HG03521 (cell line): ENCODE measurements around the gene C6orf15.
"Not testable (repeated sequence)": the region's sequence is repeated elsewhere in the genome, so short reads cannot be mapped to it uniquely, and the experiment has no call there.

ENCODE experiments used
- ATAC-seq: cut with Tn5 transposase; IDR thresholded peaks from one replicate; pipeline ENCODE4 v1.9.1; 2021; ENCODE audit warnings: mild to moderate bottlenecking, moderate library complexity; ENCODE audit not compliant: unreplicated experiment

C6orf15 gene

DNA sequence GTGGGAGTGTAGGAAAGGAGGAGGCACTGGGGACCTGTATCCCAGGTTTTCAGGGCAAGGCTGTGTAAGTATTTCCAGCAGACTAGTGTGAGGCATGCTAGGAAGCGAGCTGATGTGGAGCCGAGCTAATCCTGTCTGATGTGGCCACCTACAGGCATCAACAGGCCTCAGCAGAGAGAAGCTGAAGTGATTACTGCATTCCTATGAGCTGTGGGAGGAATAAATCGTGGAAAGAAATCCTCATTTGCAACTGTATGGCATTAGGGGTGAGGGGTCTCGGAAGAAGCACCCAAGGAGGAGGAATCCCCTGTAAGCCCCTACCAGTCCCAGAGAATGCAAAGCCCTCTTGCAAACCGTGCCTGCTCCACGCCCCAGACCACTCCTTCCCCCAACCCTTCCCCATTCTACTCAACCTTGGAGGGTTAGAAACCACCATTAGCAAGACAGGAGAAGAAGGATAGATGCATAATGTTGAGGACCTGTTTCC, 41.6 kb downstream of the C6orf15 start:
- ATAC-seq = no peak

DNA sequence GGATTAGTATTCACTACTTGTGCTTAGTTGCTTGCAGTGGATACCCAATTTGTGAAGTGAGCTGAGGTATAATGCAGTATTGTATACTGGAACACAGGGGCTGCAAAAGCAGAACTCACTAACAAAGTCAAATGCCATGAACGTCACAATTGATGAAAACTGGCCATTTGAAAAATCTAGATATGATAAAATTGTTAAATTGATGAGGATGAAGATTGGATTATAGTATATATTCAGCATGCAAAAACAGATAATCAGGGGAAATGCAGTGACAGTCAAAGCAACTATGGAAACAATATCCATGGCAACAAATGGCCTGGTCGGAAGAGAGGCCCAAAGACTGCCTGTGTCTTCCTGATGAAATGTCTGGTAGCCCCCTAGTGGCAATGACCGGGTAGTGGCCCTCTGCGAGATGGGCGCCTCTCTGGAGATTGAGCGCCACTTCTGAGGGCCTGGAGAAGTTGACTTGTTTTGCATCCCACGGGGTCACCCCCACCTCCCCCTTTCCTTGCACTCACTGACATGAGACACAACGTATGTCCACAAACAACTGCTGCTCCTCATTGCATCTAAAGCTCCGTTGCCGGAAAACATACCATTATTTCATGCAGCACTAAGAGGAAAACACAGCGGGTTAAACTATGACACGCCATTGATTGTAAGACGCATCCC, 43.6 kb downstream of the C6orf15 start:
- peak; percentile 51 for ATAC-seq

DNA sequence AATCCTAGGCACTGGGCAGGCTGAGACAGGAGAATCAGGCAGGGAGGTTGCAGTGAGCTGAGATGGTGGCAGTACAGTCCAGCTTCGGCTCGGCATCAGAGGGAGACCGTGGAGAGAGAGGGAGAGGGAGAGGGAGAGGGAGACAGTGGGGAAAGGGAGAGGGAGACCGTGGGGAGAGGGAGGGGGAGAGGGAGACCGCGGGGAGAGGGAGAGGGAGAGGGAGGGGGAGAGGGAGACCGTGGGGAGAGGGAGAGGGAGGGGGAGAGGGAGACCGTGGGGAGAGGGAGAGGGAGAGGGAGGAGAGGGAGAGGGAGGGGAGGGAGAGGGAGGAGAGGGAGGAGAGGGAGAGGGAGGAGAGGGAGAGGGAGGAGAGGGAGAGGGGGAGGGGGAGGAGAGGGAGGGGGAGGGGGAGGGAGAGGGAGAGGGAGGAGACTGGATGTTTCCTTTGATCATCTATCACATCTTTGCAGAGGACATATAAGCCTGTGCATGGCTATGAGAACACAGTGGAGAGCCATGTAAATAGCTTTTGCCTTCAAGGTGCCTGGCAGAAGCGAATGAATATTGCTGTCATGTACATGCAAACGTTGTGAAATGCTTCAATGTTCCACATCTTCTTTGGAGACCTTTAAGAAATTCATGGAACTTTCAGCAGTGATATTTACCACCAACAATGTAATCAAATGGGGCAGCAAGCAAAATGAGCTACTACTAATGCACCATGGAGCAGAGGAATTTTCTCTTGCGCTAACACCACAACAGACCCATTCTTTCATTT, 44.3 kb downstream of the C6orf15 start:
- ATAC-seq = not testable (repeated sequence)

DNA sequence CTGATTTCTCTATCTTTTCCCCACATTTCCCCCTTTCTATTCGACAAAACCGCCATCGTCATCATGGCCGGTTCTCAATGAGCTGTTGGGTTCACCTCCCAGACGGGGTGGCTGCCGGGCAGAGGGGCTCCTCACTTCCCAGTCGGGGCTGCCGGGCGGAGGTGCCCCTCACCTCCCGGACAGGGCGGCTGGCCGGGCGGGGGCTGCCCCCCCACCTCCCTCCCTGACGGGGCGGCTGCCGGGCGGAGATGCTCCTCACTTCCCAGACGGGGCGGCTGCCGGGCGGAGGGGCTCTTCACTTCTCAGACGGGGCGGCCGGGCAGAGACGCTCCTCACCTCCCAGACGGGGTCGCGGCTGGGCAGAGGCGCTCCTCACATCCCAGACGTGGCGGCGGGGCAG, 45.3 kb downstream of the C6orf15 start:
- not testable (repeated sequence) for ATAC-seq

DNA sequence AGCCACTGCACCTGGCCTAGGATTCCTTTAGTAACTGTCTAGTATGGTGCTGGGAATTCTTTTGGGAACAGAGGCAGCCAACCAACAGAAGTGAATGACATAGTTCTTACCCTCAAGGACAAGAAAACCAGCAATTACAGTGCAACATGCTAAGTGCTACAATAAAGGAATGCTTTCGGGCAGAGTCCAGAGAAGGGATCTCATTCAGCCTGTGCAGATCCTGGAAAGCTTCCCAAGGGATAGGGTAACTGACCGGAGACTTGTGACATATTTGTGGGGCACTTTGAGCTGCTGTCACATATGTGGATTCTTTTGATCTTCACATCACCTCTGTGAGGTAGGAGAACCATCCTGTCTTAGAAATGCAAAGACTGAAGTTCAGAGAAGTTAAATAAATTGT, 46.8 kb downstream of the C6orf15 start:
- ATAC-seq = no peak

DNA sequence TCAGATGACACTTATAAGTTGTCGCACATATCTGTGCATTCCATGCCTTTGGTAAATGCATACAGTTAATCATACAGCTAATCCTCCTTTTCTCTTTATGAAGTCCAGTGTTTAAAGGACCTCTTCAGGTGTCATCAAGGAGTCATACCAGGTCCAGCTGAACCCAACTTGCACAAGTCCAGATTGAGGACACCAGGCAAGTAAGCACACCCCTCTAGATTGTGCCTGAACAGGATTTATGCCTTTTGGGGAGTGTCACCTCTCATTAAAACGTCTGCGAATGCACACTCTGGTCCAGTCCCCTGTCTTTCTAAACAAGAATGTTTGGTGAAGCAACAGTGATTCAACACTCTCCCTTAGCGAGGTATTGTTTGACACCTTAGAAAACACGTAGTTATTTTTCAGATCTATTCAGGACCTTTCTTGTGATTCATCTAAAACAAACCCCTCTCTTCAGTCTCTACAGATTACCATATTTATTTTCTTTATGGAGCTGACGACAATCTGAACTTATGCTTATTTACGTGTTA, 48.4 kb downstream of the C6orf15 start:
- no peak for ATAC-seq
